OCI-LY3 (cell line): ENCODE measurements around the gene SIN3B.

ENCODE experiments used
- H2AFZ ChIP-seq: fragments of 200-600, 300-600 bp; shearing (Covaris generic); 2 replicates; pipeline ENCODE4 v1.6.0; 2014; ENCODE audit warnings: antibody characterized with exemption, low read depth, low read length
- H3K27ac ChIP-seq: fragments of 200-600, 300-600 bp; sonication (generic); 2 replicates; pipeline ENCODE4 v1.5.1; 2014; ENCODE audit warnings: mild to moderate bottlenecking, low read length, moderate library complexity, mixed read lengths
- H3K27me3 ChIP-seq: fragments of 200-600, 300-600 bp; sonication (generic); 2 replicates; pipeline ENCODE4 v1.6.1; 2014; ENCODE audit warnings: low read depth, low read length, mixed read lengths
- H3K36me3 ChIP-seq: fragments of 200-600, 300-600 bp; sonication (generic); replicated peaks from 2 replicates; pipeline ENCODE3; 2014; ENCODE audit warnings: low read depth, low read length, mixed read lengths
- H3K4me1 ChIP-seq: fragments of 300-600, 200-600 bp; sonication (generic); 2 replicates; pipeline ENCODE4 v1.6.1; 2014; ENCODE audit warnings: low read length, mixed read lengths
- H3K4me2 ChIP-seq: fragments of 200-600, 300-600 bp; sonication (generic); 2 replicates; pipeline ENCODE4 v1.6.1; 2014; ENCODE audit warnings: low read length, mixed read lengths
- H3K4me3 ChIP-seq: fragments of 300-600, 200-600 bp; sonication (generic); 2 replicates; pipeline ENCODE4 v1.5.1; 2014; ENCODE audit warnings: antibody characterized with exemption, mild to moderate bottlenecking, low read length, moderate library complexity
- H3K79me2 ChIP-seq: fragments of 300-600, 200-600 bp; shearing (Covaris generic); 2 replicates; pipeline ENCODE4 v1.6.1; 2014; ENCODE audit warnings: mild to moderate bottlenecking, low read length, mixed read lengths
- H3K9ac ChIP-seq: fragments of 300-600, 200-600 bp; shearing (Covaris generic); 2 replicates; pipeline ENCODE4 v1.6.0; 2014; ENCODE audit warnings: mild to moderate bottlenecking, low read length, moderate library complexity
- H3K9me3 ChIP-seq: fragments of 200-600, 300-600 bp; shearing (Covaris generic); 2 replicates; pipeline ENCODE4 v1.6.1; 2014; ENCODE audit warnings: low read length, mixed read lengths; ENCODE audit not compliant: insufficient read depth
- H4K20me1 ChIP-seq: fragments of 200-600, 300-600 bp; sonication (generic); 2 replicates; pipeline ENCODE4 v1.6.1; 2016; ENCODE audit warnings: low read length, mixed read lengths; ENCODE audit not compliant: insufficient read depth
- EZH2phosphoT487 ChIP-seq: fragments of 200-600 bp; shearing (Covaris generic); IDR thresholded peaks from 2 replicates; pipeline ENCODE4 v1.6.1; 2018; ENCODE audit warnings: antibody characterized with exemption, mixed run types, low read depth
- TF ChIP-seq, protein P1 (sequence below): fragments of 200-600, 300-600 bp; sonication (generic); IDR thresholded peaks from 2 replicates; pipeline ENCODE4 v1.5.1; 2014; ENCODE audit warnings: antibody characterized with exemption, low read length, low read depth

Gene SIN3B

DNA sequence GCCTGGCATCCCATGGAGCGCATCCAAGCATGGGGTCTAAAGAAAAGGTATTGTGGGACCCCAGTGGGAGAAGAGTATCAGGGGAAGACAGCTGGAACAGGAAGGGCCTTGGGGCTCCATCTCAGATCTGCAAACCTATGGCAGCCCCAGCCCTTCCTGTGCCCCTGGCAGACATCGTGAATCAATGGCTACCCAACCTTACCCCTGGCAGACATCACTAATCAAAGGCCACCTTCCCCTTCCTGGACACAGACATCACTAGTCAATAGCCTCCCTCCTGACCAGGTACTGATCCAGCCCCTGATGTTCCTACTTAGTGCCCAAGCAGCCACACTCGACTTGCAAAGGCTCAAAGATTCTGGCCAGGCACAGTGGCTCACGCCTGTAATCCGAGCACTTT lies 75.4 kb downstream of the SIN3B start:
- Histone ChIP-seq H3K4me3 (no peak overlapping the region), H4K20me1 (no peaks in the 10 kb centered on the region), H3K36me3 (no peaks in the 10 kb centered on the region), H3K9me3 (no peaks in the 10 kb centered on the region), H3K27ac (no peak overlapping the region), H3K79me2 (no peaks in the 10 kb centered on the region), H3K4me1 (no peaks in the 10 kb centered on the region), H3K9ac (no peak overlapping the region), H3K27me3 (no peaks in the 10 kb centered on the region), H3K4me2 (no peak overlapping the region), H2AFZ (no peak overlapping the region)
- TF ChIP-seq, protein P1, sequence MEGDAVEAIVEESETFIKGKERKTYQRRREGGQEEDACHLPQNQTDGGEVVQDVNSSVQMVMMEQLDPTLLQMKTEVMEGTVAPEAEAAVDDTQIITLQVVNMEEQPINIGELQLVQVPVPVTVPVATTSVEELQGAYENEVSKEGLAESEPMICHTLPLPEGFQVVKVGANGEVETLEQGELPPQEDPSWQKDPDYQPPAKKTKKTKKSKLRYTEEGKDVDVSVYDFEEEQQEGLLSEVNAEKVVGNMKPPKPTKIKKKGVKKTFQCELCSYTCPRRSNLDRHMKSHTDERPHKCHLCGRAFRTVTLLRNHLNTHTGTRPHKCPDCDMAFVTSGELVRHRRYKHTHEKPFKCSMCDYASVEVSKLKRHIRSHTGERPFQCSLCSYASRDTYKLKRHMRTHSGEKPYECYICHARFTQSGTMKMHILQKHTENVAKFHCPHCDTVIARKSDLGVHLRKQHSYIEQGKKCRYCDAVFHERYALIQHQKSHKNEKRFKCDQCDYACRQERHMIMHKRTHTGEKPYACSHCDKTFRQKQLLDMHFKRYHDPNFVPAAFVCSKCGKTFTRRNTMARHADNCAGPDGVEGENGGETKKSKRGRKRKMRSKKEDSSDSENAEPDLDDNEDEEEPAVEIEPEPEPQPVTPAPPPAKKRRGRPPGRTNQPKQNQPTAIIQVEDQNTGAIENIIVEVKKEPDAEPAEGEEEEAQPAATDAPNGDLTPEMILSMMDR, result no peak
- TF ChIP-seq EZH2phosphoT487, result no peak

DNA sequence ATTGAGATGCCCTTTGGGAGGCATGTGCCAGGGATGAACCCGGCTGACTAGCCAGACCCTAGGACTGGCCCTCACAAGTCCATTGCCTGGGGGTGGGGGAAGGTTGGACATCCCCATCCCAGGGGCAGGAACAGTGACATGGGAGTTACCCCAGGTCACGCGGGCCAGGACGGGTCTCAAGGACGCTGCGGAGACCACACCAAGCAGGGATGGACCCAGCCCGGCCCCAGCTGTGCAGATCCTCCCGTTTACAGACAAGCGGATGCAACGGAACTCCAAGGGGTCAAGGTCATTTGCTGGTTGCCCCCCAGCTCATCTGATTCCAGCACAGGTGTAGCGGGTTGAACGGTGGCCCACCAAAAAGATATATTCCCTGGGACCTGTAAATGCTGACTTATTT lies 79.6 kb downstream of the SIN3B start:
- H3K9ac ChIP-seq, result no peak overlapping the region
- no peaks in the 10 kb centered on the region for H3K27me3 ChIP-seq
- 0 out of 2 replicates have a peak, but pooled peaks cover 4% of the 10 kb centered on the region for H3K9me3 ChIP-seq
- H3K4me1 ChIP-seq, result no peaks in the 10 kb centered on the region
- H2AFZ ChIP-seq, result no peak overlapping the region
- H3K4me2 ChIP-seq, result no peak overlapping the region
- H4K20me1 ChIP-seq, result no peaks in the 10 kb centered on the region
- no peaks in the 10 kb centered on the region for H3K79me2 ChIP-seq
- H3K27ac ChIP-seq, result no peak overlapping the region
- TF ChIP-seq, protein P1, result no peak
- no peak for TF ChIP-seq EZH2phosphoT487
- H3K36me3 ChIP-seq, result no peaks in the 10 kb centered on the region
- H3K4me3 ChIP-seq, result no peak overlapping the region

DNA sequence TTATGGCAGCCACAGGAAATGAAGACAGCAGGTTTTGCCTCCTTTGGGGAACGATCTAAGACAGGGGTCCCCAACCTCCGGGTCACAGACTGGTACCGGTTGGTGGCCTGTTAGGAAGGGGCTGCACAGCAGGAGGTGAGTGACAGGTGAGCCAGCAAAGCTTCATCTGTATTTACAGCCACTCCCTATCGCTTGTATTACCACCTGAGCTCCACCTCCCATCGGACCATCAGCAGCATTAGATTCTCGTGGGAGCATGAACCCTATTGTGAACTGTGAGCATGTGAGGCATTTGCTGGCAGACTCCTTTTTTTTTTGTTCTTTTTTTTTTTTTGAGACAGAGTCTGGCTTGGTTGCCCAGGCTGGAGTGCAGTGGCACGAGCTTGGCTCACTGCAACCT lies 81.8 kb downstream of the SIN3B start:
- no peak overlapping the region for H3K4me3 ChIP-seq
- H3K4me1 ChIP-seq, result no peaks in the 10 kb centered on the region
- H4K20me1 ChIP-seq, result no peaks in the 10 kb centered on the region
- H3K27ac ChIP-seq, result no peak overlapping the region
- H3K9ac ChIP-seq, result no peak overlapping the region
- no peaks in the 10 kb centered on the region for H3K36me3 ChIP-seq
- H3K9me3 ChIP-seq, result 0 out of 2 replicates have a peak, but pooled peaks cover 4% of the 10 kb centered on the region
- H3K79me2 ChIP-seq, result no peaks in the 10 kb centered on the region
- no peak overlapping the region for H3K4me2 ChIP-seq
- H2AFZ ChIP-seq, result no peak overlapping the region
- H3K27me3 ChIP-seq, result no peaks in the 10 kb centered on the region
- TF ChIP-seq, protein P1, result no peak
- TF ChIP-seq EZH2phosphoT487, result no peak

DNA sequence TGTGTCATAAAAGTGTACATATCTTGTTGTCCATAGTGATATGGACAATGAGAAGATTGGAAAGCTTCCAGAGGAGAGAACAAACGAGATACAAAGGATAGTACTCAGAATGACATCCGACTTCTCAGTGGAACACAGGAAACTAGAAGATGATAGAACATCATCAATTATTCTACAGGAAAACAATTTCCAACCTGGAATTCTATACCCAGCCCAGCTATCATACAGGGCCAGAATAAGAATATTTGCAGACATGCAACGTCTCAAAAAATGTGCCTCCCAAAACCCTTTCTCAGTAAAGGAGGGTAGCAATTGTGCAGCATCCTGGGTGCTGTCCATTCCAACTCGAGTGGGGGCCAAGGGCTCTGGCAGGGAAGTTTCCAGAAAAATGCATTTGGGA lies 83.6 kb downstream of the SIN3B start:
- Histone ChIP-seq H3K9me3 (0 out of 2 replicates have a peak, but pooled peaks cover 4% of the 10 kb centered on the region), H3K4me2 (no peak overlapping the region), H3K4me3 (no peak overlapping the region), H3K79me2 (no peaks in the 10 kb centered on the region), H3K36me3 (no peaks in the 10 kb centered on the region), H3K27me3 (no peaks in the 10 kb centered on the region), H3K9ac (no peak overlapping the region), H3K4me1 (no peaks in the 10 kb centered on the region), H3K27ac (no peak overlapping the region), H4K20me1 (no peaks in the 10 kb centered on the region), H2AFZ (no peak overlapping the region)
- TF ChIP-seq EZH2phosphoT487, result no peak
- TF ChIP-seq, protein P1, result no peak
